GM21447 (cell line): ENCODE measurements around the gene TMEM119.
A peak's percentile ranks its signal among the peaks of the same experiment; 100 is the strongest.
"Not testable (repeated sequence)": the region's sequence is repeated elsewhere in the genome, so short reads cannot be mapped to it uniquely, and the experiment has no call there.

ENCODE experiments used
- ATAC-seq: cut with Tn5 transposase; IDR thresholded peaks from one replicate; pipeline ENCODE4 v1.9.1; 2021; ENCODE audit not compliant: unreplicated experiment

The TMEM119 gene

GRCh38 chr12:108585864-108586263, 12.0 kb downstream of the TMEM119 start:
- ATAC-seq = no peak

DNA sequence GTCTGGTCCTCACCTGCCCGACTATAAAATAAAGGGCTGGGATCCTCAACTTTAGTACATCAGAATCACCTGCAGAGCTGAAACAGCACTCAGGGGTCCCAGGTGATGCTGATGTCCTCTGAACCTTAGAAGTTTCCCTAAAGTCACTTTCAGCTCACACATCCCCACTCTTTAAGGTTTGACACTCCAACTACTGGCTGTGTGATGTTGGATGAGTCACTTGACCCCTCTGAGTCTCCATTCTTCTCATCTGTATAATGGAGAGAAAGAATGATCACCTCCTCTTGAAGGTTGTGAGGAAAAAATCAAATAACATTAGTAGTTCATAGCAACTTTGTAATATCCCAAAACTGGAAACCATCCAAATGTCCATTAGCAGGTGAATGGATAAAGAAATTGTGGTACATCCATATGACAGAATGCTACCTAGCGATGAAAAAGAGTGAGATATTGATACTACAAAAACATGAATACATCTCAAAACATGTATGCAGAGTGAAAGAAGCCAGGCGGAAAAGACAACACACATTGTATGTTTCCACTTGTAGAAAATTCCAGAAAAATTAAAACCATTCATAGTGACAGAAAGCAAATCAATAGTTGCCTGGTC, 13.3 kb downstream of the TMEM119 start:
- ATAC-seq = no peak

- ATAC-seq = no peak
Observed at GRCh38 chr12:108583991-108584390, 13.9 kb downstream of the TMEM119 start.

- no peak for ATAC-seq
Observed at GRCh38 chr12:108582978-108583770, 14.7 kb downstream of the TMEM119 start.

DNA sequence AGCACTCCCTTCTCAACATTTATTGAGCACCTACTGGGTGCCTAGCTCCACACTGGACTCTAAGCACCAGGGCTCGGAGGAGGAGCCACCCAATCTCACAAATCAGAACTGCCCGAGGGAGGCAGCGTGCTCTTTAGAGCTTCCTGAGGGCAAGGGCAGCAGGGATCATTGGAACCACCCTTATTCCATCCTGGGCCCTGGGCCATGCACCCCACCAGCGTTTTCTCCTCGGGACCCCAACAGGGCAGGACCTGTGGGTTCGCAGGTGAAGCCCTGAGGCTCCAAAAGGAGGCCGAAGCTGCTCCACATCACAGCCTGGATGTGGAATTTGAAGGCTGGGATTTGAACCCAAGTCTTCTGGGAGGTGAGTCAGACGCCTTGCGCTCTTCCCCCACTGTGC, 15.4 kb downstream of the TMEM119 start:
- ATAC-seq = no peak

GRCh38 chr12:108581311-108582227, 16.3 kb downstream of the TMEM119 start:
- no peak for ATAC-seq

- ATAC-seq = no peak
Observed at GRCh38 chr12:108580531-108580930, 17.4 kb downstream of the TMEM119 start.

DNA sequence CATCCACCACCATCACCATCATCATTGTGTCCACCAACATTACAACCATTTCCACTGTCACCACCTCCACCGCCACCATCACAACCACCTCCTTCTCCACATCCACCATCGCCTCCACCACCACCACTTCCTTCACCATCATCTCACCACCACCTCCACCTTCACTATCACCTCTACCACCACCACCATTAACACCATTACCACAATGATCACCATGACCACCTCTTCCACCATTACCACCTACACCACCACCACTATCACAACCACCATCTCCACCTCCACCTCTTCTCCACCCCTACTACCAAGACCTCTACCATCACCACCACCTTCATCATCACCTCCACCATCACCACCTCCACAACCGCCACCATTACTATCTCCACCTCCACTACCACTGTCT, 19.1 kb downstream of the TMEM119 start:
- no peak for ATAC-seq

GRCh38 chr12:108578264-108578663, 19.6 kb downstream of the TMEM119 start:
- ATAC-seq = no peak

GRCh38 chr12:108577458-108577857, 20.4 kb downstream of the TMEM119 start:
- no peak for ATAC-seq

GRCh38 chr12:108576660-108577234, 21.1 kb downstream of the TMEM119 start:
- no peak for ATAC-seq

GRCh38 chr12:108575199-108575912, 22.5 kb downstream of the TMEM119 start:
- no peak for ATAC-seq

GRCh38 chr12:108574276-108574675, 23.6 kb downstream of the TMEM119 start:
- ATAC-seq = not testable (repeated sequence)

- no peak for ATAC-seq
Observed at GRCh38 chr12:108573317-108573716, 24.6 kb downstream of the TMEM119 start.

GRCh38 chr12:108572166-108572790, 25.6 kb downstream of the TMEM119 start:
- ATAC-seq = peak; percentile 18

- no peak for ATAC-seq
Observed at GRCh38 chr12:108571609-108572165, 26.2 kb downstream of the TMEM119 start.

DNA sequence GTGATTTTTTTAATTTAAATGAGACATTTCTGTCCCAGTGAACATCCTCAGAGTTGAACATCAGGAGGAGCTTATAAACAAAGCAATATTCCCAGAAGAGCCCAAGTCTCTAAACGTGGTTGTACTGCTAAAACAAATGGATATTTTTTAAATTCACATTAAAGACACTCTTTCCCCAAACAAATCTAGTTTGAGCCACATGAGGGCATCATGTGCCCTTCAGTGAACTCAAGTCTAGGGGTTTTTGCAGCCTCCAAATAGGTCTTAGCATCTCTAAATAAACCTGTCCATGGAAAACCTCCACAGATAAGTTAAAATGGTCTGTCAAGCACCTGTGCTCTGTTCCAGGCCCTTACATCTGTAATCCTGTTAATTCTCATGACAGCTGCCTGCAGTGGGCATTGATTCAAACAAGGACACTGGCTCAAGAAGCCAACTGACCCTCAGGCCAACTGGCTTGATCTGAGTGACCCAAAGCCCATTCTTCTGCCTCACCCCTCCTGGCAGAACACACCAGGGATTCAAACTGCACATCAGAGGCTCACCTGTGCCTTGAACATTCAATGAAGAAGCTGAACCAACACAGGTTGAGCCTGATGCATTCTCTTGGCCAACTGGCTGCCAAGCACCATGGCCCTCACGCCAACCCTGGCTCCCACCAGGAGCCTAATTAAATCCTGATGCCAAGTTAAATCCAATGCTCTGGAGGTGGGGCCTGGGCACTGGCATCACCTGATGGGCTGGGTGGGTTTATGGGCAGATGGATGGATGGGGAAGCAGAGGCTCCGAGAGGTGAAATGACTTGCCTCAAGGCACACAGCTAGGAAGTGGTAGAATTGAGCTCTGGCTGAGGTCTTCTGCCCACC, 26.9 kb downstream of the TMEM119 start:
- no peak for ATAC-seq

DNA sequence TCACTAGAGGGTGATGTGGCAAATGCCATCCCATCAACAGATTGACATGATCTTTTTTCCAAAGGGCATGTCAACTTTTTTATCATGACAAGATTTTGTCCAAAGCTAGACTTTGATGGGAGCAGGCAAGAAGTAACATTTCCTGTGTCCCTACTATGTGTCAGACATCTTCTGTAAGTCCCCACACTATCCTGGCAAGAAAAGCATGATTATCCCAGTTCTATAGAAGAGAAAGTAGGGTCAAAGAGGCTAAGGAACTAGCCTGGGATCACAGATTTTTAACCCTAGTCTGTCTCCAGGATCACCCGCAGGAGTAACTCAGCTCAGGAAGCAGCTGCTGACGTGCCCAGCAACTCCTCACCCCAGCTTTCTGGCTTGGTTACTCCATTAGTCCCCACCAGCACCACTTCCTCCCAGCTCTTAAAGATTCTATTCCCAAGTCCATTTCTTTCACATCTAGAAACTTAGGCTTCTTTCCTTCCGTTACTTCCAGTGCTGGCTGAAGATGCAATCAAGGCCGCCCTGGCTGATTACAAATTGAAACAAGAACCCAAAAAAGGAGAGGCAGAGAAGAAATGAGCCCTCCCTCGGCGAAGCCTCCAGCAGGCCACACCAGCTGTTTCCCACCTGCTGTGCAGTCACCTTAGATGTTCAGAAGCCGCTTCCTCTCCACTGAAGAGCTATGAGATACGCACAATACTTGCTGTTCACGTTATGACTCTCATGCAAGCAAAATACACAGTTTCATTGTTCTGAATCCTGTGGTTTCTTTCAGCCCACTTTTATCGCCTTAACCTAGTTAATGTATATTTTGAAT, 29.3 kb downstream of the TMEM119 start:
- ATAC-seq = peak; percentile 75
